NT2/D1 (cell line): ENCODE measurements around the gene CNIH2.
A peak's percentile ranks its signal among the peaks of the same experiment; 100 is the strongest.

Experiments
- DNase-seq: peaks from one replicate; pipeline ENCODE4 v3.0.0-alpha.2; 2011; ENCODE audit warnings: low read depth, low spot score
- H3K27me3 ChIP-seq: 2 replicates; pipeline ENCODE4 v1.6.0; 2011; ENCODE audit warnings: mild to moderate bottlenecking; ENCODE audit not compliant: insufficient read length, insufficient read depth
- H3K36me3 ChIP-seq: 2 replicates; pipeline ENCODE4 v1.6.1; 2011; ENCODE audit warnings: mild to moderate bottlenecking, low read length, mixed read lengths; ENCODE audit not compliant: insufficient read depth, insufficient read length
- H3K4me1 ChIP-seq: 2 replicates; pipeline ENCODE4 v1.5.1; 2011; ENCODE audit not compliant: insufficient read depth, insufficient read length
- H3K4me3 ChIP-seq: 2 replicates; pipeline ENCODE4 v1.5.1; 2011; ENCODE audit warnings: low read depth; ENCODE audit not compliant: insufficient read length
- H3K9ac ChIP-seq: 2 replicates; pipeline ENCODE4 v1.6.0; 2011; ENCODE audit warnings: low read depth; ENCODE audit not compliant: insufficient read length
- H3K9me3 ChIP-seq: 2 replicates; pipeline ENCODE4 v1.5.1; 2011; ENCODE audit warnings: mild to moderate bottlenecking, low read length; ENCODE audit not compliant: insufficient read depth
- SUZ12 ChIP-seq: IDR thresholded peaks from 2 replicates; pipeline ENCODE4 v1.6.1; 2011; ENCODE audit not compliant: insufficient read length, insufficient read depth; ENCODE audit errors: extremely low read depth
- YY1 ChIP-seq: IDR thresholded peaks from 2 replicates; pipeline ENCODE4 v1.6.1; 2011; ENCODE audit not compliant: insufficient read length, insufficient read depth
- ZNF274 ChIP-seq: IDR thresholded peaks from 2 replicates; pipeline ENCODE4 v1.6.1; 2011; ENCODE audit warnings: mild to moderate bottlenecking, low read depth, low read length

Gene CNIH2

DNA sequence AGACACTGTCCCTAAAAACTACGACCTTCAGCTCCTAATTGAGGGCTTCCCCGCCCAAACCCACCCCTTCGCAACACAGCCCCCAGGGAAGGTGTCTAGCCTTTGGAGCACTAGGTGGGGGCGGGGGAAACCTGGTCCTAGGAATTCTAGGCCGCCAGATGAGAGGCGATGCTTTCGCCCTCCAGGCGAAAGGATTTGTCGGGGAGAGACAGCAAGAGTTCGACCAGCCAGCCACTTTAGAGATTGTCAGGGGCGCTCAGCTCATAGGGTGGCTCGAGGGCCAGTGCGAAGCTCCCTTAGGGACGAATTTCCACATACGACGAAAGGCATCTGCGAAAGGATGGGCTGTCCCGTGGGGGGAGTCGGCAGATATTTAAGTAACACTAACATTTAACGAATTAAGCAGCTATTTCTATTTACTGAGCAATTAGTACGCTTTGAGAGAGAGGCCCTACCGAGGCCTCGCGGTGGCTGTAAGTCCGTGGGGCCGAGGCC lies 33.5 kb downstream of the CNIH2 start:
- TF ChIP-seq ZNF274: no peak
- TF ChIP-seq SUZ12: no peak
- TF ChIP-seq YY1: no peak
- peak overlapping the region; percentile 84 for H3K9ac ChIP-seq
- no peaks in the 10 kb centered on the region for H3K9me3 ChIP-seq
- H3K36me3 ChIP-seq: peaks cover 3% of the 10 kb centered on the region
- H3K4me1 ChIP-seq: peaks cover 28% of the 10 kb centered on the region
- no peak for DNase-seq
- peaks cover 15% of the 10 kb centered on the region for H3K27me3 ChIP-seq
- H3K4me3 ChIP-seq: peak overlapping the region; percentile 66

DNA sequence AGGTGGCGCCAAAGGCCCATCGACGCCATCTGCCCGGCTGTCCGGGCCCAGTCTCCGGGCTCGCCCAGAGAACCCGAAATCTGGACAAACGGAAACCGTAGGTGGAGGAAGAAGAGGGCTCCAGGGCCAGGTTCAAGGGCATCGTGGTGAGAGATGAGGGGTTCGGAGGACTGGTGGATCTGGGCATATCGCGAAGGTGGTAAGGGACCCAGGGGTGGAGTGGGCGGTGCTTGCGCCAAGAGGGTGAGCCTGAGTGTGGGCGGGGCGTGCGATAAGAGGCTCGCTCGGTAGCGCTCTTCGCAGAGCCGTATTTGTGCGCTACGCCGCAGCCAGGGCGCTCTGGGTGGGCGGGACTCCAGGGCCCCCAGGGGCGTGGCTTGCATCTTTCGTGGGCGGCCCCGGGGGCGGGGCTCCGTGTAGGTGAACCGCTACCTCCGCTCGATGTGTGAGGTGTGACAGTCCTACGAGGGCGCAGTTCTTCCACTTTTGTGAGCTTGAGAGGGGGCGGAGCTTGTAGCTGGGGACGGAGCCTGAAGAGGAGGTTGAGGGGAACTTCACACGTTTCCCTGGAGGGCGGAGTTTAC lies 34.1 kb downstream of the CNIH2 start:
- peak overlapping the region; percentile 66 for H3K4me3 ChIP-seq
- H3K4me1 ChIP-seq: peaks cover 30% of the 10 kb centered on the region
- peaks cover 19% of the 10 kb centered on the region for H3K27me3 ChIP-seq
- DNase-seq: peak; percentile 92
- peaks cover 3% of the 10 kb centered on the region for H3K36me3 ChIP-seq
- H3K9ac ChIP-seq: peak overlapping the region; percentile 84
- no peaks in the 10 kb centered on the region for H3K9me3 ChIP-seq
- TF ChIP-seq YY1: no peak
- no peak for TF ChIP-seq SUZ12
- TF ChIP-seq ZNF274: no peak

DNA sequence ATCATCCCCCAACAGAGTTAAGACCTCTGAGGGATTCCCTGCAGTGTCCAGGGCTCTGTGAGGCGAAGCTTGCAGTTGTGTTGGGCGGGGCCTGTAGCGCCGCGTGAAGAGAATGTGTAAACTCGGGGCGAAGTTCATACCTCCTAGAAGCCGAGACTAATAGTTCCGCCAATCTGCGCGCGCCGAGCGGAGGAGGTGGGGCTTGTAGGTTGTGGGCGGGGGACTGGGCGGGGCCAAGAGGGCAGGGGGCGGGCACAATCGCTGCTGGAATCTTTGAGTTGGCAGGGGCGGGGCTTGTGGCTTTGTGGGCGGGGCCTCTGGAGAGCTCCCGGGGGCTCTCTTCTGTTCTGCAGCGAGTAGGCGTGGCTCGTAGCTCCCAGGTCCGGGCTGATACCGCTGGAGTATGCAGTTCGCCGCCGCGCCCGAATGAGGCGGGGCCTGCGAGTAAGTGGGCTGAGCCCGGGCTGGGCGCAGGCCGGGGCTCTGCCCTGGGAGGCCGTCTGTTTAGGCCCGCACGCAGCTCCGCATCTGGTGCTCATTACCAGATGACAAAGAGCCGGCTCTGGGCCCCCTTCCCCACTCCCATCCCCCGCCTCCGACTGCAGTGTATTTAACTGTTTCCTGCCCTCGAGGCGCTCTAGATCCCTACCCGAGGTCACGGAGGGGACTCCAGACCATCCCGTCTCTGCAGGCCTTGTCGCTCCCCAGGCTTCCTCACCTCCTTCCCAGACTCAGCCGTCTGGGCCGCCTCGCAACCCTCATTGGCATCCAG lies 34.8 kb downstream of the CNIH2 start:
- TF ChIP-seq SUZ12 (no peak), ZNF274 (no peak), YY1 (no peak)
- peaks cover 19% of the 10 kb centered on the region for H3K27me3 ChIP-seq
- H3K4me3 ChIP-seq: peak overlapping the region; percentile 66
- peaks cover 35% of the 10 kb centered on the region for H3K4me1 ChIP-seq
- peak overlapping the region; percentile 87 for H3K9ac ChIP-seq
- no peaks in the 10 kb centered on the region for H3K9me3 ChIP-seq
- H3K36me3 ChIP-seq: peaks cover 3% of the 10 kb centered on the region
- DNase-seq: peak; percentile 98

DNA sequence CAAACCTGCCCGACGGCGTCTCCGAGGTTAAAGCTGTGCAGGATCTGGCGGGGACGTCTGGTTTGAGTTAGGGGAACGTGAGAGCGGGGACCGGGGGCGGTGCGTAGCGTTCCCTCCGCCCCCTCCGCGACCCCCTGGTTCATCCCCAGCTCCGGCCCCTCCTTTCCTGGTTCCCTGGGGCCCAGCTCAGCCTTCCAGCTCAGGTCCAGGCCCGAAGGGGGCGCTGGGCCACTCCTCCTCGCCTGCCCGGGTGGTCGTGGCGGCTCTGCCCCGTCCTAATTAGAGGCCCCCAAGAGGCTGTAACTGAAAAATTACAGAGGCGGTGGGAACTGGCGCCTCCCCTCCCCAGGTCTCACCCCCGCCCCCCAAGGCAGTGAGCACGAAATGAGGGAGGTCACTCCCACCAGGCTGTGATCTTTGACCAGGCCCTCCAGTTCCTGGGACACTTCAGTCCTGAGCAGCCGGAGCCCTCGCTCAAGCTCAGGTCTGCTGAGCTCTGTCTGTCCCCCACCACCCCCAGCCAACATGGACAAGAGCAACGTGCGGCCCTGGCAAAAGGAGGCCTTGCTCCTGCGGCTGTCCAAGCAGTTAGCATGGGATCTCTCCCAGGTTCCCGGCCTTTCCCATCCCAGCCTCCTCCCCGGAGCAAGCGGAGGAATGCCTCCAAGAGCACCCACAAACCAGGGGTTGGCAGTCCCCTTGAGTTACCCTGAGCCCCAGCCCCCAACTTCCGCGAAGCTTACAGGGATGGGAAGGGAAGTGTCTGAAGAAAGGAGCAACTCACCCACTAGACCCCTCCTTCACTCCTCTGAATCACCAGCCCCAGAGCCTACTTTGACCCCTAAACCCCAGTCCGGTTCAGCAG lies 35.6 kb downstream of the CNIH2 start:
- DNase-seq: no peak
- H3K9ac ChIP-seq: peak overlapping the region; percentile 87
- TF ChIP-seq YY1 (no peak), ZNF274 (no peak), SUZ12 (no peak)
- H3K4me1 ChIP-seq: peaks cover 43% of the 10 kb centered on the region
- peaks cover 3% of the 10 kb centered on the region for H3K36me3 ChIP-seq
- H3K27me3 ChIP-seq: peaks cover 19% of the 10 kb centered on the region
- H3K9me3 ChIP-seq: no peaks in the 10 kb centered on the region
- peak overlapping the region; percentile 48 for H3K4me3 ChIP-seq

DNA sequence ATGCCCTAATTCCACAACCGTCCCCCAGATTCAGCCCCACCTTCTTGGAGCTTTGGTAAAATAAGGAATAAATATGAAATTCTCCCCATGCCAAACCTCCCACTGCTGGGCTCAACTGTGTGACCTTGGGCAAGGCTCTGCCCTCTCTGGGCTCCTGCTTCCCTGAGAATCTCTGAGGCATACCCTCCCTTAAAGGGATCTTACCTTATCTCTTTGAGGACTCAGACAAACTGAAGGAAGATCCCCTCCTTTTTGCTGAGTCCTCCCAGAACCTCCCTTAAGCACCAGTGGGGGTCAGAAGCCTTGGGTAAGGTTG lies 36.2 kb downstream of the CNIH2 start:
- H3K9ac ChIP-seq: peak overlapping the region; percentile 87
- peaks cover 3% of the 10 kb centered on the region for H3K36me3 ChIP-seq
- H3K4me1 ChIP-seq: peaks cover 47% of the 10 kb centered on the region
- peak overlapping the region; percentile 48 for H3K4me3 ChIP-seq
- TF ChIP-seq SUZ12 (no peak), ZNF274 (no peak), YY1 (no peak)
- H3K9me3 ChIP-seq: peaks cover 6% of the 10 kb centered on the region; the same call in 1 of the 2 replicates
- H3K27me3 ChIP-seq: peaks cover 19% of the 10 kb centered on the region
- DNase-seq: no peak

DNA sequence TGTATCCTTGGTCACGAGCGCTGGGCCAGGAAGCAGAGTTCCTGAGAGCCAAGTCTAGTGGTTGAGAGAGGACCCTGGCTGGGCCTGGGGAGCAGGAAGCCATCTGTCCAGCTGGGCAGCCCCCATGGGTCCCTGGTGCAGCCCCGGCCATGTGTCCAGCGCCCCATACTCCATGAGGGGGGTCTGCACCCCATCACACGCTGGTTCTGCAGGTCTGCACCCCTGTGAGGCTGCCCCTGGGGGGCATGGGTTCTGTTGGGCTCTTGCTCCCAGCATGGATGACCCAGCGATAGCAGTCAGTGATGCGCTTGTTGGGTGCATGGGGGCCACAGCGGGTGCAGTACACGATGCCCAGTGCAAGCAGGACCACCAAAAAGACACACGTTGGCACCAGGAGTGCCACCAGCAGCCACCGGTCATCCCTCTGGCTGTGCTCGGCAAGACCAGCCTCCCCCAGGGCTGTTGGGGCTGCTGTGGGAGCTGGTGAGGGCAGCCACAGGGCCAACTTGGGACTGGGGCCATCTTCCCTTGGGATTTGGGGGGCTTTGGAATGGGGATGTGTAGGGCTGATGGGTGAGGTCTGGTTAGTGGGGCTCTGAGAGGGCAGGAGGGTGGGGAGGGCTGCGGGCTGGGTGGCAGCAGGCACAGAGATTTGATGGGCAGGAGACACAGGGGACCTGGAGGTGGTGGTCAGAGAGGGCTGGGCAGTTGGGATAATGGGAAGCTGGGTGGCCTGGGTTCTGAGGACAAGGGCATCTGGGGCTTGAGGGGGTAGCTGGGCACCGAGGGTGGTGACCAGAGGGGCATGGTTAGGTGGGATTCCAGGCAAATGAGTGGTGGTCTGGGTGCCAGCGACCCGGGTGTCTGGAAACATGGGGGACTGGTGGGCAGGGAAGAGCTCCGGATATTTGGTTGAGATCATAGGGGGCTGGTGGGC lies 36.9 kb downstream of the CNIH2 start:
- Histone ChIP-seq H3K4me1 (peaks cover 46% of the 10 kb centered on the region), H3K4me3 (no peak overlapping the region), H3K9ac (peak overlapping the region; percentile 23)

More for the DNA sequence above, 36.9 kb downstream of the CNIH2 start:
- peaks cover 3% of the 10 kb centered on the region for H3K36me3 ChIP-seq
- H3K27me3 ChIP-seq: peaks cover 19% of the 10 kb centered on the region
- no peak for DNase-seq
- peaks cover 11% of the 10 kb centered on the region; the same call in 1 of the 2 replicates for H3K9me3 ChIP-seq
- TF ChIP-seq SUZ12 (no peak), ZNF274 (no peak), YY1 (no peak)
